ENCODE results near the gene CHCHD5. TPM values are rescaled to one million over a fixed set of nuclear protein-coding genes. Genes with fewer than 3 reads are reported as not detected.

CHCHD5 gene
- total and polyA plus RNA-seq, 10 of the 15 experiments (the other 5 are each of a cell fraction or from before 2014, with no cell fraction given): 16.4 to 118 (median 45.2) TPM

DNA sequence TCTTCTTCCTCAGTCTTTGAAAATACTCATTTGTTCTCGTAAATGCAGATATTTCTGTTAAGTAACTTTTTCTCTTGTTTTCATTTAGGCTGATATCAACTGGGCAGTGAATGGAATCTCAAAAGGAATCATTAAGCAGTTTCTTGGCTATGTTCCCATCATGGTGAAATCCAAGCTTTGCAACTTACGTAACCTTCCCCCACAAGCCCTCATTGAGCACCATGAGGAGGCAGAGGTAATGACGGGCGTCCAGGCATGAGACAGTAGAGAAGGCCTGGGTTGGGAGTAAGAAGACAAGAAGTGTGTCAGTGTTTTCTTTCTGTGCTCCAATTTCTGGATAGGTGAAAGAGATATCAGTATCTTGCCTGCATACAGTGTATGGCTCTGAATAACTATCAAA lies 37.1 kb upstream of the CHCHD5 start:
- ChIA-PET RAD21 (ENCODE audit: unreplicated experiment) (no interaction called here), POLR2A (interaction anchor here (0.6 kb wide), 2 partner anchors 608 to 642 kb away, joined by 3 read pairs; no protein-coding TSS in a partner anchor), CTCF (interaction anchor here (0.9 to 1.5 kb wide), 2 partner anchors 36 to 53 kb away, joined by 3 to 5 read pairs; no protein-coding TSS in a partner anchor), SMC1A (ENCODE audit: uncharacterized antibody, unreplicated experiment) (interaction anchor here (1.6 kb wide), 1 partner anchor 36 kb away, joined by 4 read pairs; no protein-coding TSS in a partner anchor)
- Histone ChIP-seq H4K20me1 (ENCODE audit: control insufficient read depth, insufficient read depth) (no peaks in the 10 kb centered on the region), H3K9ac (ENCODE audit: control insufficient read depth, insufficient read depth, low read length) (no peak overlapping the region), H3K36me3 (ENCODE audit: control insufficient read depth in 2 of 2, insufficient read depth in 2 of 2, low read length in 1 of 2) (peaks cover 7 to 17% of the 10 kb centered on the region in 2 experiments), H3K79me2 (ENCODE audit: control insufficient read depth, insufficient read depth, low read length) (peaks cover 41% of the 10 kb centered on the region), H3K27me3 (replicated peaks in 1 of 2; ENCODE audit: control insufficient read depth in 2 of 2, insufficient read depth in 2 of 2, low read length in 1 of 2) (no peaks in the 10 kb centered on the region), H2AFZ (ENCODE audit: control insufficient read depth, low read depth, low read length) (no peak overlapping the region), H3K4me3 (no peak overlapping the region), H3K27ac (ENCODE audit: control insufficient read depth, insufficient read depth) (no peak overlapping the region), H3K4me2 (ENCODE audit: control insufficient read depth, insufficient read depth) (no peak overlapping the region), H3K9me3 (replicated peaks; ENCODE audit: control insufficient read depth, insufficient read depth, low read length) (no peaks in the 10 kb centered on the region), H3K4me1 (ENCODE audit: control insufficient read depth, insufficient read depth, low read length) (no peaks in the 10 kb centered on the region)
- in situ Hi-C loops (cut with MboI): no loop called here
- ATAC-seq: no peak
- 98% methylated on average over 4 of the region's 4 CpGs for WGBS (ENCODE audit: insufficient coverage, insufficient replicate concordance, low lambda C conversion rate, missing lambda C conversion rate)
- intact Hi-C loops (cut with micrococcal nuclease; ENCODE audit: unreplicated experiment): no loop called here
- no peak for FAIRE-seq
- BruUV-seq (replicated peaks): no TSS peak
- DNase-seq (ENCODE audit: low read depth, low spot score): no peak
- TF ChIP-seq NFXL1 (IDR thresholded peaks at IDR 0.05; ENCODE audit: borderline replicate concordance): no peak
- no peak for TF ChIP-seq MEF2A (IDR thresholded peaks at IDR 0.05; ENCODE audit: insufficient read depth, low read depth, low read length)
- no peak for TF ChIP-seq MTA2 (IDR thresholded peaks at IDR 0.05; ENCODE audit: low read depth)
- TF ChIP-seq BRCA1 (IDR thresholded peaks at IDR 0.05; ENCODE audit: low read depth, low read length): no peak
- no peak for TF ChIP-seq MXI1 (IDR thresholded peaks at IDR 0.05; ENCODE audit: low read depth, low read length)
- TF ChIP-seq, protein P1, sequence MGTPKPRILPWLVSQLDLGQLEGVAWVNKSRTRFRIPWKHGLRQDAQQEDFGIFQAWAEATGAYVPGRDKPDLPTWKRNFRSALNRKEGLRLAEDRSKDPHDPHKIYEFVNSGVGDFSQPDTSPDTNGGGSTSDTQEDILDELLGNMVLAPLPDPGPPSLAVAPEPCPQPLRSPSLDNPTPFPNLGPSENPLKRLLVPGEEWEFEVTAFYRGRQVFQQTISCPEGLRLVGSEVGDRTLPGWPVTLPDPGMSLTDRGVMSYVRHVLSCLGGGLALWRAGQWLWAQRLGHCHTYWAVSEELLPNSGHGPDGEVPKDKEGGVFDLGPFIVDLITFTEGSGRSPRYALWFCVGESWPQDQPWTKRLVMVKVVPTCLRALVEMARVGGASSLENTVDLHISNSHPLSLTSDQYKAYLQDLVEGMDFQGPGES (IDR thresholded peaks at IDR 0.05): no peak
- TF ChIP-seq NR2F1 (conservative IDR thresholded peaks at IDR 0.05): no peak
- TF ChIP-seq TCF3 (IDR thresholded peaks at IDR 0.05; ENCODE audit: borderline replicate concordance, insufficient read depth, low read depth, low read length): no peak
- TF ChIP-seq CREB1 (IDR thresholded peaks at IDR 0.05; ENCODE audit: low read depth): no peak
